HG03432 (cell line): ENCODE results near the gene AEBP1.

Experiments
- ATAC-seq: cut with Tn5 transposase; IDR thresholded peaks from one replicate; pipeline ENCODE4 v1.9.1; 2021; ENCODE audit warnings: mild to moderate bottlenecking, moderate library complexity; ENCODE audit not compliant: unreplicated experiment

AEBP1 gene

GRCh38 chr7:44066494-44067063 is 37.6 kb upstream of the AEBP1 start:
- ATAC-seq, result no peak

- ATAC-seq, result no peak
Observed at GRCh38 chr7:44067064-44067951, 36.8 kb upstream of the AEBP1 start.

- no peak for ATAC-seq
Observed at GRCh38 chr7:44068054-44068453, 36.1 kb upstream of the AEBP1 start.

- no peak for ATAC-seq
Observed at GRCh38 chr7:44071726-44072363, 32.3 kb upstream of the AEBP1 start.

- ATAC-seq, result no peak
Observed at GRCh38 chr7:44072364-44073231, 31.5 kb upstream of the AEBP1 start.

- ATAC-seq, result peak; percentile 68
Observed at GRCh38 chr7:44073664-44074348, 30.3 kb upstream of the AEBP1 start.

- peak; percentile 7 for ATAC-seq
Observed at GRCh38 chr7:44074349-44074695, 29.8 kb upstream of the AEBP1 start.

- no peak for ATAC-seq
Observed at GRCh38 chr7:44075296-44076075, 28.7 kb upstream of the AEBP1 start.

- no peak for ATAC-seq
Observed at GRCh38 chr7:44076101-44076895, 27.8 kb upstream of the AEBP1 start.

GRCh38 chr7:44077061-44077460 is 27.1 kb upstream of the AEBP1 start:
- ATAC-seq, result no peak

GRCh38 chr7:44077681-44078091 is 26.5 kb upstream of the AEBP1 start:
- no peak for ATAC-seq

- no peak for ATAC-seq
Observed at GRCh38 chr7:44078521-44078920, 25.6 kb upstream of the AEBP1 start.

GRCh38 chr7:44079331-44080021 is 24.7 kb upstream of the AEBP1 start:
- ATAC-seq, result no peak

GRCh38 chr7:44080118-44080517 is 24.0 kb upstream of the AEBP1 start:
- ATAC-seq, result no peak

- no peak for ATAC-seq
Observed at GRCh38 chr7:44080686-44081265, 23.4 kb upstream of the AEBP1 start.

- no peak for ATAC-seq
Observed at GRCh38 chr7:44081266-44081748, 22.8 kb upstream of the AEBP1 start.

GRCh38 chr7:44082541-44083207 is 21.5 kb upstream of the AEBP1 start:
- peak; percentile 92 for ATAC-seq
